Measurements from ENCODE around the gene COPG1. TPM values are rescaled to one million over a fixed set of nuclear protein-coding genes. Genes with fewer than 3 reads are reported as not detected.

COPG1 gene
- total and polyA plus RNA-seq, 9 of the 15 experiments (the other 6 are each of a cell fraction or from before 2014, with no cell fraction given): 40.3 to 105 (median 62.4) TPM

DNA sequence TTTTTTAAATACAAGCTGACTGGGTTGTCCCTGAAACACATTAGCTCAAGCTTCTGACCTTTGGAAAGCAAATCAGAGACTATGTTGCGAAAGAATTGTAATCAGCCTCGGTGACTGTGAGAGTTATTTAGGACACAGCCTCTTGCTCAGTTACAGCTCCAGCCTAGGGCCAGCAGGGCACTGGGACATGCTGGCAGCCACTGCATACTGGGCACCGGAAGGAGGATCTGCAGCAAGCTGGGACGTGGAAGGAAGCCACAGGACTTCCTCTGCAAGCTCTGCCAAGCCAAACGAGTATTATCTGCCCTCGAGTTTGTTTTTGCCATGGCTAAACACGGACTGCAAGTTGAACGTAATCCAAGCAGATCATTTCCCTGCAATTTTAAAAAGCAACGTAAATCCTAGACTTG is 24.4 kb upstream of the COPG1 start:
- ATAC-seq: peak; percentile 20; the same call in 1 of the 3 replicates
- FAIRE-seq: no peak
- Histone ChIP-seq H3K4me2 (ENCODE audit: insufficient read depth, low read length) (peak overlapping the region; percentile 44), H3K9ac (ENCODE audit: insufficient read depth in 1 of 2, low read depth in 2 of 2, low read length in 2 of 2) (peak overlapping the region; percentile 9 to 88; a peak in 2 of 4 replicates), H3K9me1 (ENCODE audit: control insufficient read depth, insufficient read depth, low read length) (no peaks in the 10 kb centered on the region), H3K27me3 (ENCODE audit: control insufficient read depth in 2 of 2, insufficient read depth in 2 of 2, low read length in 2 of 2) (no peaks in the 10 kb centered on the region), H3K27ac (ENCODE audit: extremely low read depth, low read depth, low read length) (peak overlapping the region; percentile 45; the same call in 1 of the 3 replicates), H3K36me3 (ENCODE audit: control insufficient read depth, insufficient read depth, low read length) (no peaks in the 10 kb centered on the region), H3K9me3 (replicated peaks; ENCODE audit: control insufficient read depth, insufficient read depth, low read depth, low read length) (no peaks in the 10 kb centered on the region), H3K4me1 (replicated peaks in 1 of 2; ENCODE audit: control insufficient read depth in 2 of 2, insufficient read depth in 2 of 2, low read length in 2 of 2) (peaks cover 24 to 34% of the 10 kb centered on the region in 2 experiments), H4K20me1 (replicated peaks; ENCODE audit: control insufficient read depth, insufficient read depth, low read length) (no peaks in the 10 kb centered on the region), H3K4me3 (no peak overlapping the region), H2AFZ (ENCODE audit: low read depth, low read length) (peak overlapping the region; percentile 85), H3K79me2 (ENCODE audit: control insufficient read depth, insufficient read depth, low read length) (no peaks in the 10 kb centered on the region)
- CTCF ChIA-PET (ENCODE audit: low intra/inter-chr PET ratio): no interaction called here
- in situ Hi-C loops (cut with MboI): no loop called here
- POLR2A ChIA-PET: interaction anchor here (0.7 to 1.9 kb wide), 6 partner anchors 9 to 42 kb away, joined by 3 to 7 read pairs (median 3); no protein-coding TSS in a partner anchor
- intact Hi-C loops (cut with micrococcal nuclease): loop anchor here (5.0 kb wide), 1 partner anchor 43 kb away; the partner anchor contains the start of gene CNBP
- 16% methylated on average over 9 of the region's 9 CpGs for WGBS (ENCODE audit: insufficient coverage, low coverage, missing lambda C conversion rate)
- BruUV-seq (replicated peaks): no TSS peak
- DNase-seq (ENCODE audit: extremely low read depth in 1 of 4, low spot score in 3 of 4): no peak
- 0 out of 2 replicates have a peak, but pooled peaks have one; percentile 18 for TF ChIP-seq GABPA (tag; conservative IDR thresholded peaks at IDR 0.05; ENCODE audit: low read depth)
- TF ChIP-seq FOXM1 (IDR thresholded peaks at IDR 0.05; ENCODE audit: low read depth): no peak
- no peak for TF ChIP-seq FOXM1 (CRISPR knock-in tag; IDR thresholded peaks at IDR 0.05; ENCODE audit: low read depth)
- no peak for TF ChIP-seq PTTG1 (tag; IDR thresholded peaks at IDR 0.05; ENCODE audit: low read depth)
- TF ChIP-seq CEBPB (tag; IDR thresholded peaks at IDR 0.05): peak; percentile 92
- TF ChIP-seq BMI1 (IDR thresholded peaks at IDR 0.05; ENCODE audit: low read length): no peak
- no peak for TF ChIP-seq MAFG (tag; conservative IDR thresholded peaks at IDR 0.05)
- TF ChIP-seq PRMT5 (CRISPR knock-in tag; IDR thresholded peaks at IDR 0.05): no peak
- no peak for TF ChIP-seq SIRT6 (IDR thresholded peaks at IDR 0.05; ENCODE audit: low read depth, low read length)
- no peak for TF ChIP-seq CEBPG (CRISPR knock-in tag; IDR thresholded peaks at IDR 0.05)
- TF ChIP-seq CEBPG (tag; conservative IDR thresholded peaks at IDR 0.05 in 1 of 2, IDR thresholded peaks at IDR 0.05 in 1 of 2): peak; percentile 54 to 73
- TF ChIP-seq SMARCE1 (IDR thresholded peaks at IDR 0.05): no peak

All from K562 (cell line).